Liver (tissue), 3 donors: ENCODE results near the gene PALMD.

Experiments
- CTCF ChIP-seq: fragments of 150-350 bp; IDR thresholded peaks from 2 replicates; pipeline ENCODE4 v1.5.1; 2017; ENCODE audit warnings: improper control_type of control experiment, low read depth, low read length; ENCODE audit not compliant: missing input control
- GABPA ChIP-seq, 2 donors: IDR thresholded peaks in 1 of 2; conservative IDR thresholded peaks in 1 of 2; 2 replicates each; pipeline ENCODE4 v1.6.1; 2016; ENCODE audit warnings: antibody characterized with exemption in 2 of 2, mild to moderate bottlenecking in 1 of 2, moderate library complexity in 1 of 2
- HNF4G ChIP-seq: IDR thresholded peaks from 2 replicates; pipeline ENCODE4 v1.6.1; 2016; ENCODE audit warnings: antibody characterized with exemption
- NR2F2 ChIP-seq: IDR thresholded peaks from 2 replicates; pipeline ENCODE4 v1.6.1; 2016; ENCODE audit warnings: antibody characterized with exemption
- SP1 ChIP-seq: IDR thresholded peaks from 2 replicates; pipeline ENCODE4 v1.6.1; 2018; ENCODE audit warnings: antibody characterized with exemption, mild to moderate bottlenecking
- TAF1 ChIP-seq: conservative IDR thresholded peaks from 2 replicates; pipeline ENCODE4 v1.6.1; 2016; ENCODE audit warnings: antibody characterized with exemption, mild to moderate bottlenecking
- YY1 ChIP-seq: IDR thresholded peaks from 2 replicates; pipeline ENCODE4 v1.6.1; 2016; ENCODE audit warnings: antibody characterized with exemption, mild to moderate bottlenecking
- donor health status: healthy.
- donor health status: healthy.

GRCh38 chr1:99681583-99681982 lies 35.7 kb downstream of the PALMD start:
- no peak for TF ChIP-seq CTCF
- no peak for TF ChIP-seq GABPA (IDR thresholded peaks at IDR 0.05 in 1 of 2, conservative IDR thresholded peaks at IDR 0.05 in 1 of 2)
- no peak for TF ChIP-seq HNF4G
- no peak for TF ChIP-seq YY1
- TF ChIP-seq SP1: no peak
- no peak for TF ChIP-seq TAF1
- TF ChIP-seq NR2F2: no peak
